ENCODE data around the gene PRCD. TPM values are rescaled to one million over a fixed set of nuclear protein-coding genes. Genes with fewer than 3 reads are reported as not detected.

The PRCD gene
- total and polyA plus RNA-seq, 8 donors = 0.72 to 12.2 (median 4.2) TPM; not detected in 3

GRCh38 chr17:76547183-76547641 lies 7.4 kb downstream of the PRCD start:
- H3K27ac ChIP-seq = peak overlapping the region; percentile 21 to 63 (median 47)
- WGBS, 5 donors = 32 to 45% (median 41%) methylated on average over 2 to 3 of the region's 3 CpGs
- intact Hi-C loops (cut with DNase I; ENCODE audit: low total_unique reads) = no loop called here

GRCh38 chr17:76547642-76548202 lies 7.9 kb downstream of the PRCD start:
- H3K4me3 ChIP-seq = no peak overlapping the region
- intact Hi-C loops (cut with DNase I; ENCODE audit: low total_unique reads) = no loop called here
- H3K27ac ChIP-seq = no peak overlapping the region
- H3K9me3 ChIP-seq = no peaks in the 10 kb centered on the region
- DNase-seq = no peak
- no peaks in the 10 kb centered on the region for H3K36me3 ChIP-seq
- WGBS, 5 donors = 81 to 91% (median 87%) methylated on average over 2 of the region's 2 CpGs
- TF ChIP-seq CTCF (IDR thresholded peaks at IDR 0.05) = no peak
- no peak for TF ChIP-seq POLR2AphosphoS5 (IDR thresholded peaks at IDR 0.05)
- TF ChIP-seq EP300 (IDR thresholded peaks at IDR 0.05) = no peak
- peak in 1 of 4 donors; percentile 77 for TF ChIP-seq POLR2A (IDR thresholded peaks at IDR 0.05)
- peaks cover 0 to 28% (median 2%) of the 10 kb centered on the region in 3 donors for H3K27me3 ChIP-seq
- H3K4me1 ChIP-seq = peaks cover 42 to 71% (median 64%) of the 10 kb centered on the region in 4 donors

More at GRCh38 chr17:76547183-76547641, 7.4 kb downstream of the PRCD start:
- Histone ChIP-seq H3K9me3 (no peaks in the 10 kb centered on the region), H3K4me3 (no peak overlapping the region), H3K27me3 (peaks cover 0 to 32% (median 2%) of the 10 kb centered on the region in 3 donors), H3K4me1 (peaks cover 42 to 71% (median 64%) of the 10 kb centered on the region in 4 donors), H3K36me3 (no peaks in the 10 kb centered on the region)
- TF ChIP-seq POLR2A (IDR thresholded peaks at IDR 0.05) = no peak
- TF ChIP-seq CTCF (IDR thresholded peaks at IDR 0.05) = peak in 5 of 7 experiments; percentile 35 to 65 (median 46)
- no peak for TF ChIP-seq POLR2AphosphoS5 (IDR thresholded peaks at IDR 0.05)
- no peak for TF ChIP-seq EP300 (IDR thresholded peaks at IDR 0.05)
- DNase-seq = peak; percentile 51 to 89

- H3K27me3 ChIP-seq = peaks cover 0 to 19% (median 2%) of the 10 kb centered on the region in 3 donors
- no peak overlapping the region for H3K4me3 ChIP-seq
- H3K27ac ChIP-seq = peak overlapping the region in 4 of 5 donors; percentile 1 to 74 (median 64)
- H3K4me1 ChIP-seq = peaks cover 42 to 70% (median 64%) of the 10 kb centered on the region in 4 donors
- intact Hi-C loops (cut with DNase I; ENCODE audit: low total_unique reads) = no loop called here
- WGBS, 5 donors = 28 to 50% (median 31%) methylated on average over 9 of the region's 9 CpGs
- no peak for DNase-seq
- H3K36me3 ChIP-seq = no peaks in the 10 kb centered on the region
- TF ChIP-seq CTCF (IDR thresholded peaks at IDR 0.05) (no peak), POLR2AphosphoS5 (IDR thresholded peaks at IDR 0.05) (no peak), POLR2A (IDR thresholded peaks at IDR 0.05) (no peak), EP300 (IDR thresholded peaks at IDR 0.05) (no peak)
- no peaks in the 10 kb centered on the region for H3K9me3 ChIP-seq
These were observed 8.8 kb downstream of the PRCD start for GRCh38 chr17:76548378-76549214.

GRCh38 chr17:76549215-76549518 lies 9.3 kb downstream of the PRCD start:
- peak overlapping the region in 2 of 5 donors; percentile 57 to 74 for H3K27ac ChIP-seq
- intact Hi-C loops (cut with DNase I; ENCODE audit: low total_unique reads) = no loop called here
- peaks cover 42 to 66% (median 60%) of the 10 kb centered on the region in 4 donors for H3K4me1 ChIP-seq
- no peaks in the 10 kb centered on the region for H3K36me3 ChIP-seq
- H3K4me3 ChIP-seq = no peak overlapping the region
- peaks cover 0 to 14% (median under 1%) of the 10 kb centered on the region in 3 donors for H3K27me3 ChIP-seq
- H3K9me3 ChIP-seq = no peaks in the 10 kb centered on the region
- WGBS, 5 donors = 33 to 56% (median 52%) methylated on average over 9 of the region's 9 CpGs
- TF ChIP-seq POLR2A (IDR thresholded peaks at IDR 0.05) (no peak), EP300 (IDR thresholded peaks at IDR 0.05) (no peak), CTCF (IDR thresholded peaks at IDR 0.05) (no peak), POLR2AphosphoS5 (IDR thresholded peaks at IDR 0.05) (no peak)
- no peak for DNase-seq

All from stomach (tissue), 9 donors.